HG02588 (cell line): ENCODE data around the gene CALCOCO2.
"Not testable (repeated sequence)": the region's sequence is repeated elsewhere in the genome, so short reads cannot be mapped to it uniquely, and the experiment has no call there.

Experiments used
- ATAC-seq: cut with Tn5 transposase; IDR thresholded peaks from one replicate; pipeline ENCODE4 v1.9.1; 2021; ENCODE audit warnings: mild to moderate bottlenecking, moderate library complexity; ENCODE audit not compliant: unreplicated experiment

CALCOCO2 gene

DNA sequence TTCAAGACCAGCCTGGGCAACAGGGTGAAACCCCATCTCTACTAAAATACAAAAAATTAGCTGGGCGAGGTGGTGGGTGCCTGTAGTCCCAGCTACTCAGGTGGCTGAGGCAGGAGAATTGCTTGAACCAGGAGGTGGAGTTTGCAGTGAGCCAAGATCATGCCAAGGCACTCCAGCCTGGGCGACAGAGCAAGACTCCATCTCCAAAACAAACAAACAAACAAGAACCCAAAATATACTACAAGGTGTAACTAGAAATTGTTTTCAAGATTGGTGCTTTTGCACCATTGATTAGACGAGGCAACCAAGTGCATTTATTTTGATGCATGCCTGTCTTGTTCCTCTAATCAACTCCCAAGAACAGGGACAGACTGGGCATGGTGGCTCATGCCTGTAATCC lies 41.6 kb downstream of the CALCOCO2 start:
- not testable (repeated sequence) for ATAC-seq

- ATAC-seq, result no peak
Observed at GRCh38 chr17:48873209-48873608, 42.4 kb downstream of the CALCOCO2 start.

GRCh38 chr17:48873696-48874443 lies 43.0 kb downstream of the CALCOCO2 start:
- no peak for ATAC-seq

GRCh38 chr17:48878920-48879898 lies 48.4 kb downstream of the CALCOCO2 start:
- no peak for ATAC-seq

DNA sequence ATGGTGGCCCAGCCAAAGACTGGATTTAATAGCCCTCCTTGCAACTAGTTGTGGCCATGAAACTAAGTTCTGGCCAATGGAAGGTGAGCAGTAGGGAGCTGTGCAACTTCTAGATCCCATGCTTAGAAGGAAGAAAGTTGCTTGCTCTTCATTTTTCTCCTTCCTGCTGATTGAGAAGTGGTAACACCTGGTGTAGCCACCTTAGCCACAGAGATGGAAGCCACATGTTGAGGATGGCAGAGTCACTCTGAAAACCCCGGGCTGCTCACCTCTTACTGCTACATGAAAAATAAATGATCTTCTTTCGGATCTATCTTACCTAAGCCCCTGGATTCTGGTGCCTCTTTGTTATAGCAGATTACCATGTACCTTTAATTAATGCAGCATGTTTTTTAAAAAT lies 51.4 kb downstream of the CALCOCO2 start:
- no peak for ATAC-seq

- ATAC-seq, result no peak
Observed at GRCh38 chr17:48883171-48883570, 52.3 kb downstream of the CALCOCO2 start.

DNA sequence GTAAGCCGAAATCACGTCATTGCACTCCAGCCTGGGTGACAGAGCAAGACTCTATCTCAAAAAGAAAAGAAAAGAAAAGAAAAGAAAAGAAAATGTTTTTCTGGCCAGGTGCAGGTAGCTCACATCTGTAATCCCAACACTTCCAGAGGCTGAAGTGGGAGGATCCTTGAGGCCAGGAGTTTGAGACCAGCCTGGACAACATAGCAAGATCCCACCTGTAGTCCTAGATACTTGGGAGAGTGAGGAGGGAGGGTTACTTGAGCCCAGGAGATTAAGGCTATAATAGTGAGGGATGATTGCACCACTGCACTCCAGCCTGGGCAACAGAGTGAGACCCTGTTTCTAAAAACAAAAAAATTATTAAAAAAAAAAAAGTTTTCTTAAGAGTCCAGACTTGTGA lies 59.3 kb downstream of the CALCOCO2 start:
- no peak for ATAC-seq

- no peak for ATAC-seq
Observed at GRCh38 chr17:48892940-48893645, 62.3 kb downstream of the CALCOCO2 start.

DNA sequence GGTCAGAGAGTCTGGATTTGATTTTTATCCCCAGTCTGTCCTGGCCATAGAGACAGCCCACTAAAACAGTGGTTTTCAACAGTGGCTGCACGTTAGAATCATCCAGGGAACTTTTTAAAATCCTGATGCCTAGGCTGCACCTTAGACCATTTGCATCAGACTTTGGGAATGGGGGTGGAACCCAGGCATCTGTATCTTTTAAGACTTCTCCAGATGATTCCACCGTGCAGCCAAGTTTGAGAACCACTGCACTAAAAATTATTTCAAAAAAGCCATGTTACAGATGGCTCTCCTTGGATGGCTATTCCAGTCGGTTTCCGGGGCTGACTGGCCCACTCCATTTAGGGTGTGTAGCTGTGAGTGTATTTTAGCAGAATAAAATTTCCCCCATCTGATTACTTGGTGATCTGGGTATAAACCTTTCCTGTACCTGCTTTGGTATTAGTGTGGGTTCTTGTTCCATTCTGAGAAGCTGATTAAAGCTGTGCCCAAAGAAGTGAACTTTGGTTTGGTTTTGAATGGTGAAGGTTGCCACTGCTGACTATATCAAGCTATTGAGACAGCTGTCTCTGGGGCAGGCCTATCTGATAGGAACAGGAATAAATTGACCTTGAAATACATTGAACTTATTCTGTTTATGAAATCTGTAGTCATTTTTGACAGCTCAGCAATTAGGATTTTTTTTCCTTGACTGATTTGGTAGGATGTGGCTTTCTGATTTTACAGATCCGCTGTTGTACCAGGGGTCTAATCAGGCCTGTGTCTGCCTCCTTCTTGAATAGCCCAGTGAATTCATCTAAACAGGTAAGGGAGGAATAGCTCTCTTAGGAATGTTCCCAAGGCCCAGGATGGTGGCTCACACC lies 63.0 kb downstream of the CALCOCO2 start:
- no peak for ATAC-seq

- ATAC-seq, result no peak
Observed at GRCh38 chr17:48894886-48895285, 64.1 kb downstream of the CALCOCO2 start.

- ATAC-seq, result no peak
Observed at GRCh38 chr17:48901241-48901640, 70.4 kb downstream of the CALCOCO2 start.

GRCh38 chr17:48903401-48903800 lies 72.6 kb downstream of the CALCOCO2 start:
- no peak for ATAC-seq

DNA sequence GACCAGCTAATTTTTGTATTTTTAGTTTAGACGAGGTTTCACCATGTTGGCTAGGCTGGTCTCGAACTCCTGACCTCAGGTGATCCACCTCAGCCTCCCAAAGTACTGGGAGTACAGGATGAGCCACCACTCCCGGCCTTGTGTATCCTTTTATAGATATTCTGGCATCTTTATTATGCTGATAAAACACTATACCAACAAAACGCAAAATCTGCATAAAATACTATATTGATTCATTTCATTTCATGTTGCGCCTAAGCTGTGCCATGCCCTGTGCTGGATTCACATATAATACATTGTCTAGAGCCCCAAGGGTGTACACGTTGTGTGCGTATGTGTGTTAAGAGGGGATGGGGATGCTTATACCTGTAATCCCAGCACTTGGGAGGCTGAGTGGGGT lies 73.6 kb downstream of the CALCOCO2 start:
- no peak for ATAC-seq

DNA sequence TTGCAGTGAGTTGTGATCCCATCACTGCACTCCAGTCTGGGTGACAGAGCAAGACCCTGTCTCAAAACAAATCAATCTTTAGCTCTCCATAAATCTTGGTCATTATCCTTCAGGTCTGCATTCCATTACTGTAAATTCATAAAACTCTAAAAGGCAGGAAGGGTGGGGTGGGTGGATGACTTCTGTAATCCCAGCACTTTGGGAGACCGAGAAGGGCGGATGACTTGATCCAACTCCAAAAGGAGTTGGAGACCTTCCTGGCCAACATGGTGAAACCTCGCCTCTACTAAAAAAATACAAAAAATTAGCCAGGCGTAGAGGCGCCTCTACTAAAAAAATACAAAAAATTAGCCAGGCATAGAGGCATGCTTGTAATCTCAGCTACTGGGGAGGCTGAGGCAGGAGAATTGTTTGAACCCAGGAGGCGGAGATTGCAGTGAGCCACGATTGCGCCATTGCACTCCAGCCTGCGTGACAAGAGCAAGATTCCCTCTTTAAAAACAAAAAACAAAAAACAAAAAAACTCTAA lies 75.2 kb downstream of the CALCOCO2 start:
- no peak for ATAC-seq

GRCh38 chr17:48907713-48908046 lies 76.8 kb downstream of the CALCOCO2 start:
- ATAC-seq, result no peak

DNA sequence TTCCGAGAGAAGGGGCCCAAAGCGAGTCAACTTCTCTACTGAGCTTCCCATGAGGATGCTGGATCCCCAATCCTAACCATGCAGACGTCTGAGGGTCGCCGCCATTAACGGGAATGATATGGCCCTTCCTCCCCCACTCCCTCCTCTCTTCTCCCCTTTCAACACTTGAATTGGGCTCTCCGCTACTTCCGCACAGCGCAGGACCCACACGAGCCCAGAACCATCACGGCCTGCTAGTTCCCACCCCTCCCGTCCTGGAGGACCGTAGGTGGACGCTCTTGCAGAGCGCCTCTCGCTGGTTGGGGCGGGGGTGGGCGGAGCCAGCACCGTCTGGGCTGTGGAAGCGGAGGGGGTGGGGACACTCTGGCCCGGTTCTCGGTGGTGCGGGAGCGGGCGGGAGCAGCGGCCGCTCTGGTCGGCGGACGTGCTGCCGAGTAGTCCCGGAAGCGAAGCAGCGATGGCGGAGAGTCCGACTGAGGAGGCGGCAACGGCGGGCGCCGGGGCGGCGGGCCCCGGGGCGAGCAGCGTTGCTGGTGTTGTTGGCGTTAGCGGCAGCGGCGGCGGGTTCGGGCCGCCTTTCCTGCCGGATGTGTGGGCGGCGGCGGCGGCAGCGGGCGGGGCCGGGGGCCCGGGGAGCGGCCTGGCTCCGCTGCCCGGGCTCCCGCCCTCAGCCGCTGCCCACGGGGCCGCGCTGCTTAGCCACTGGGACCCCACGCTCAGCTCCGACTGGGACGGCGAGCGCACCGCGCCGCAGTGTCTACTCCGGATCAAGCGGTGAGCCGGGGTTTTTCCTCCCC lies 77.4 kb downstream of the CALCOCO2 start, which contains the start of gene UBE2Z:
Gene UBE2Z (plus strand): TSS at position 361 of the 797 bp plus-strand sequence. CDS start 97 bp downstream, at position 458.
- peak; percentile 75 for ATAC-seq

DNA sequence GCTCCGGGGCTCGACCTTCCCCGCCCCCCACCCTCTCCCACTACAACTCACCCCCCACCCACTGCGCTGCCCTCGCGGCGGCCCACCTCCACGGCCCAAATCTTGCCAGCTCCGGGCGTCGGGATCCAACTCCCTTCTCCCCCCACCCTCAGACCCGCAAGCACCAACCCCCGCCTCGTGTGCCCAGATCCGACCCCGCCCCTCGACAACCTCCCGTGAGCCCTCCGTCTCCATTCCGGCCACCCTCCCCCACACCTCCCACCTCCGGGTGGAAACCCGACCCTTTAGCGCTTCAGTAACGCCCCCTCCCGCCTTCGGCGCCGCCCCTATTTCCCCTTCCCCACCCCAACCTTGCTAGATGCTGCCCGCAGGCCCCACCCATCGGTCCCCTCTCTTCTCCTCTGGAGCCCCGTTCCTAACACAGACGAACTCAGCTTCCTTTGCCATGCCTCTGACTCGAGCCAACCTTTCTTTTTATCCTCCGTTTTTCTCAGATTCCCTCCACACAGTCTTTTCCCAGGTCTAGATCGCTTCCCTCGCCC lies 78.1 kb downstream of the CALCOCO2 start:
- ATAC-seq, result peak; percentile 32

GRCh38 chr17:48909783-48910182 lies 78.9 kb downstream of the CALCOCO2 start:
- ATAC-seq, result no peak

- no peak for ATAC-seq
Observed at GRCh38 chr17:48910370-48910769, 79.5 kb downstream of the CALCOCO2 start.
